HFFc6 (cell line): ENCODE measurements around the gene DLG2. TPM values are rescaled to one million over a fixed set of nuclear protein-coding genes. Genes with fewer than 3 reads are reported as not detected.

ENCODE experiments used
- DNase-seq: peaks from one replicate; pipeline ENCODE4 v3.0.0-alpha.2; 2018
- H3K27ac Mint-ChIP-seq: 2 replicates; pipeline ENCODE4 v1.8.0; 2020; ENCODE audit warnings: mild to moderate bottlenecking, mixed read lengths
- H3K27me3 Mint-ChIP-seq: 2 replicates; pipeline ENCODE4 v1.8.0; 2021; ENCODE audit warnings: mild to moderate bottlenecking, moderate library complexity, mixed read lengths; ENCODE audit not compliant: insufficient read depth
- H3K36me3 Mint-ChIP-seq: 2 replicates; pipeline ENCODE4 v1.8.0; 2021; ENCODE audit warnings: low read depth, mixed read lengths
- H3K4me1 Mint-ChIP-seq: 2 replicates; pipeline ENCODE4 v1.8.0; 2020; ENCODE audit warnings: low read depth, mixed read lengths
- H3K4me3 Mint-ChIP-seq: 2 replicates; pipeline ENCODE4 v1.8.0; 2020; ENCODE audit warnings: mild to moderate bottlenecking, moderate library complexity, mixed read lengths
- H3K9me3 Mint-ChIP-seq: 2 replicates; pipeline ENCODE4 v1.8.0; 2020; ENCODE audit warnings: mild to moderate bottlenecking, mixed read lengths
- total RNA-seq, 6 experiments: library from RNA; stranded (reverse); fragmentation: NEBNext Ultra II Directional; extraction: Animal tissue kit (Norgen Biotek cat#: 25700); gene quantifications; 2 replicates in 1 of 6; 3 replicates in 5 of 6; pipeline ENCODE4 v1.2.3, GENCODE V29; 2021
- TF ChIP-seq, protein P1 (sequence below): fragments of 200-600 bp; sonication (generic); IDR thresholded peaks from 2 replicates; pipeline ENCODE4 v1.5.0; 2021; ENCODE audit warnings: antibody characterized with exemption, mild to moderate bottlenecking

Gene DLG2
- total RNA-seq, 6 experiments from 2014 or later: 0.39 to 1.00 (median 0.80) TPM; not detected in 1

DNA sequence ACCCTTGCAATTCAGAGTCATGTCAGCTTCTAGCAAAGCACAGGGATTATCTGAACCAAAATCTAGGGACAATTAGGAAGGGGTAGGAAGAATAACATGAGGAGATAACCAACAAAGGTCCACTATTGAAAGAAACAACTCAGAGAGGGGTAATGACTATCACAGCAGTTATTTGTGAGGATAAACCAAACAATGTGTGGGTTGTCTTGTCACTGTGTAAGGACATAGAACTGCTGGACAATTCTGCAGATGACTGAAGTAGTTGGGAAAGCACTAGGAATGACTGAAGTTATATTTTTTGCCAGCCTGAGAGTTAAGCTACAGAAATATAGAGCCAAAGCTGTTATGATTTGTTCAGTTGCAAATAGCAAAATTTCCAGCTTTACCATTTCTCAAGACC, 1482.6 kb downstream of the DLG2 start:
- H3K9me3 Mint-ChIP-seq: peaks cover 17% of the 10 kb centered on the region
- TF ChIP-seq, protein P1, sequence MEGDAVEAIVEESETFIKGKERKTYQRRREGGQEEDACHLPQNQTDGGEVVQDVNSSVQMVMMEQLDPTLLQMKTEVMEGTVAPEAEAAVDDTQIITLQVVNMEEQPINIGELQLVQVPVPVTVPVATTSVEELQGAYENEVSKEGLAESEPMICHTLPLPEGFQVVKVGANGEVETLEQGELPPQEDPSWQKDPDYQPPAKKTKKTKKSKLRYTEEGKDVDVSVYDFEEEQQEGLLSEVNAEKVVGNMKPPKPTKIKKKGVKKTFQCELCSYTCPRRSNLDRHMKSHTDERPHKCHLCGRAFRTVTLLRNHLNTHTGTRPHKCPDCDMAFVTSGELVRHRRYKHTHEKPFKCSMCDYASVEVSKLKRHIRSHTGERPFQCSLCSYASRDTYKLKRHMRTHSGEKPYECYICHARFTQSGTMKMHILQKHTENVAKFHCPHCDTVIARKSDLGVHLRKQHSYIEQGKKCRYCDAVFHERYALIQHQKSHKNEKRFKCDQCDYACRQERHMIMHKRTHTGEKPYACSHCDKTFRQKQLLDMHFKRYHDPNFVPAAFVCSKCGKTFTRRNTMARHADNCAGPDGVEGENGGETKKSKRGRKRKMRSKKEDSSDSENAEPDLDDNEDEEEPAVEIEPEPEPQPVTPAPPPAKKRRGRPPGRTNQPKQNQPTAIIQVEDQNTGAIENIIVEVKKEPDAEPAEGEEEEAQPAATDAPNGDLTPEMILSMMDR: no peak
- DNase-seq: no peak
- no peak overlapping the region for H3K27ac Mint-ChIP-seq
- H3K36me3 Mint-ChIP-seq: no peaks in the 10 kb centered on the region
- H3K4me1 Mint-ChIP-seq: no peaks in the 10 kb centered on the region
- H3K27me3 Mint-ChIP-seq: no peaks in the 10 kb centered on the region
- H3K4me3 Mint-ChIP-seq: no peak overlapping the region

DNA sequence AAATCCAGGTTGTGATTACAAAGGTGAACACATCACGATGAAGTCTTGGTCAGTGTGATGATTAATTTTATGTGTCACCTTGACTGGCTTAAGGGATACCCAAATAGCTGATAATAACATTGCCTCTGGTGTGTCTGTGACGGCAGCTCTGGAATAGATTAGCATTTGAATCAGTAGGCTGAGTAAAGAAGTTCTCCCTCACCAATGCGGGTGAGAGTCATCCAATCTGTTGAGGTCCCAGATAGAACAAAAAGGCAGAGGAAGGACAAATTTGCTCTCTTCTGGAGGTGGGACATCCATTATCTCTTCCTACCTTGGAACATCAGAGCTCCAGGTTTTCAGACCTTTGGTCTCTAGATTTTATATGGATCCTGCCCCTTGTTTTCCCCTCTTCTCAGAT, 1484.7 kb downstream of the DLG2 start:
- H3K9me3 Mint-ChIP-seq: peaks cover 16% of the 10 kb centered on the region
- TF ChIP-seq, protein P1: no peak
- H3K27me3 Mint-ChIP-seq: no peaks in the 10 kb centered on the region
- no peaks in the 10 kb centered on the region for H3K36me3 Mint-ChIP-seq
- no peak for DNase-seq
- no peaks in the 10 kb centered on the region for H3K4me1 Mint-ChIP-seq
- no peak overlapping the region for H3K27ac Mint-ChIP-seq
- no peak overlapping the region for H3K4me3 Mint-ChIP-seq

DNA sequence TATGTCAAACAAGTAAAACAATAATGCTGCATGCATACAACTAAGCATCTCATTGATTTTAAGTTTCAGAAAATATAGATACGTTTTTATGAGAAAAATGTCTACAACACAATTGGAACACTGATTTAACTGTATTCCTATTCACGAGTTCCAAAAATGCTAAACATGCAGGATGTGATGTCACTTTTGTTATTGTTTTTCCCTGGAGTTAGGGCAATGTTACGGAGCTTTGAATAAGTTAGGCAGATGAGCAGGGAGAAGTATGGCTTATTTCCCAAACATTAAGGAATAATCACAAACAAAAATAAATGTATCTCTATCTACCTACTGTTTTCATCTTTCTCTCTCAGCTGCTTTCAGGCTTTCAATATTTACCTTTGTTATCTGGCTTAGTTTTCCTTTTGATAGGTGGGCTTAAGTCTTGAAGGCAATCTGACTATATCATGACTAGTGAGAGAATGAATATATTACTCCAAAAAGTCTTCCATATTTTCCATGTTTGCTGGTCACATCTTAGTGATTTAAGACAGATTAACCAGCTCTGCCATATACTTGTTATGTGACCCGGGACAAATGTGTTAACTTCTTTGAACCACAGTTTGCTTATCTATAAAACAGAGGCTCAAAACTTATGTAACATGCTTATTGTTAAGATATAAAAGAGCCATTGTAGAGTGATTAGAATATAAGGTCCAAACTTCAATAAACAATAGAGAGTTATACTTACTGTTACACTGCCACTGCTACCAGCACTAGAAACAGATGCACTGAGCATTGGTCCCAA, 1486.6 kb downstream of the DLG2 start:
- H3K27ac Mint-ChIP-seq: no peak overlapping the region
- H3K4me1 Mint-ChIP-seq: no peaks in the 10 kb centered on the region
- H3K9me3 Mint-ChIP-seq: peaks cover 29% of the 10 kb centered on the region
- no peaks in the 10 kb centered on the region for H3K36me3 Mint-ChIP-seq
- TF ChIP-seq, protein P1: no peak
- DNase-seq: no peak
- no peak overlapping the region for H3K4me3 Mint-ChIP-seq
- H3K27me3 Mint-ChIP-seq: no peaks in the 10 kb centered on the region

DNA sequence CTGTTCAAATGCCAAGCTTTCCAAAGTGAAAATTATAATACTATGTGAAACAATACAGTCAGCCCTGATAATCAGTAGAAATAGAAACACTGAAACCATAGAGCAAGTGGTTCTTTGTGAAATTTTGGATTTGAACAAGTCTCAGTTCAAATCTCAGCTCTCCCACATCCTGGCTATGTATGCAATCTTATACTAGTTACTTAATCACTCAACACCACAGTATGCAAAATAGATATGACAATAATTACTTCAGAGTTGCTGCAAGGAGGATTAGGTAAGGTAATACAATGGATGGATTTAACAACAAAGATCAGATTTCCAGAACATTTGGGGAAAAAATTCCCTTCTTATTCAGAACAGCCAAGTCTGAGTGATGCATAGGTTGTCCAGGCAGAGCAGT, 1489.2 kb downstream of the DLG2 start:
- DNase-seq: no peak
- H3K9me3 Mint-ChIP-seq: peaks cover 32% of the 10 kb centered on the region
- H3K27me3 Mint-ChIP-seq: no peaks in the 10 kb centered on the region; the same call in 1 of the 2 replicates
- H3K36me3 Mint-ChIP-seq: no peaks in the 10 kb centered on the region
- H3K27ac Mint-ChIP-seq: no peak overlapping the region
- TF ChIP-seq, protein P1: no peak
- no peak overlapping the region for H3K4me3 Mint-ChIP-seq
- no peaks in the 10 kb centered on the region for H3K4me1 Mint-ChIP-seq

DNA sequence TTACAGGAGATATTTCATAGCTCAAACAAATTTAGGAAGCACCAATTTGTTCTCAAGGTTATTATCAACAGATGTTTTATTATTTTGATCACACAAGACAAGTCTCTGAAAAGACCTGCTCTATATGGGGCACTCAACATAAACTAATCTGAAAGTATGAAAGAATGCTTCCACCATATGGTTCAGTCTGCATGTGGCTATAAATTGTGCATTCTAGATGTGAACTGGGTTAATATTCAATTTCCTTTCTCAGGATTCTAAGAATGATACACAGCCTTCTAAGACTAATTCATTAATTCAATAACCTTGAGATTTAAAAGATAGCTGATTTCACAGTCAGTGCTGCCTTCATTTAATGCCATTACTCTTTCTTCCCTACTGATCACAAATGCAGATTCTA, 1489.6 kb downstream of the DLG2 start:
- H3K27ac Mint-ChIP-seq: no peak overlapping the region
- H3K27me3 Mint-ChIP-seq: no peaks in the 10 kb centered on the region; the same call in 1 of the 2 replicates
- TF ChIP-seq, protein P1: no peak
- H3K36me3 Mint-ChIP-seq: no peaks in the 10 kb centered on the region
- H3K4me1 Mint-ChIP-seq: no peaks in the 10 kb centered on the region
- peaks cover 29% of the 10 kb centered on the region for H3K9me3 Mint-ChIP-seq
- DNase-seq: no peak
- no peak overlapping the region for H3K4me3 Mint-ChIP-seq
